ENCODE measurements around the gene THSD8.

DNA sequence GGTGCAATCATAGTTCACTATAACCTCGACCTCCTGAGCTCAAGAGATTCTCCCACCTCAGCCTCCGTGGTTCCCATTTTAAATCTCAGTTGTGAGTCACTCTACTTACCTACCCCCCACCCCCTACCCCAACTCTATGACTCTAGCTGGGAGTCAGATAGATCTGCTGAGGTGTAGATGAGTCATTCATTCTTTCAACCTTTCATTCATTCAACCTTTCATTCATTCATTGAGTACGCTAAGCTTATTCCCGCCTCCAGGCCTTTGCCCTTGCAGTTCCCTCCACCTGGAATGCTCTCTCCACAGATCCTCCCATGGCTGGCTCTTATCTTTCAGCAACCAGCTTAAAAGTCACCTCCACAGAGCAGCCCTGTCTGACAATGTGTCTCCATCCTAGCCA is 35.4 kb downstream of the THSD8 start:
- no peak for TF ChIP-seq POLR2A (IDR thresholded peaks at IDR 0.05)
- TF ChIP-seq, protein P1, sequence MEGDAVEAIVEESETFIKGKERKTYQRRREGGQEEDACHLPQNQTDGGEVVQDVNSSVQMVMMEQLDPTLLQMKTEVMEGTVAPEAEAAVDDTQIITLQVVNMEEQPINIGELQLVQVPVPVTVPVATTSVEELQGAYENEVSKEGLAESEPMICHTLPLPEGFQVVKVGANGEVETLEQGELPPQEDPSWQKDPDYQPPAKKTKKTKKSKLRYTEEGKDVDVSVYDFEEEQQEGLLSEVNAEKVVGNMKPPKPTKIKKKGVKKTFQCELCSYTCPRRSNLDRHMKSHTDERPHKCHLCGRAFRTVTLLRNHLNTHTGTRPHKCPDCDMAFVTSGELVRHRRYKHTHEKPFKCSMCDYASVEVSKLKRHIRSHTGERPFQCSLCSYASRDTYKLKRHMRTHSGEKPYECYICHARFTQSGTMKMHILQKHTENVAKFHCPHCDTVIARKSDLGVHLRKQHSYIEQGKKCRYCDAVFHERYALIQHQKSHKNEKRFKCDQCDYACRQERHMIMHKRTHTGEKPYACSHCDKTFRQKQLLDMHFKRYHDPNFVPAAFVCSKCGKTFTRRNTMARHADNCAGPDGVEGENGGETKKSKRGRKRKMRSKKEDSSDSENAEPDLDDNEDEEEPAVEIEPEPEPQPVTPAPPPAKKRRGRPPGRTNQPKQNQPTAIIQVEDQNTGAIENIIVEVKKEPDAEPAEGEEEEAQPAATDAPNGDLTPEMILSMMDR (IDR thresholded peaks at IDR 0.05): no peak

Measured in testis (tissue), 2 donors.